A204.1 (cell line): ENCODE measurements around the gene KCNQ2.

Experiments used
- FAIRE-seq: peaks from 2 replicates; lab custom pipeline; 2012; peaks lifted over from hg19 to GRCh38; lab: Jason Lieb, UNC

The KCNQ2 gene

DNA sequence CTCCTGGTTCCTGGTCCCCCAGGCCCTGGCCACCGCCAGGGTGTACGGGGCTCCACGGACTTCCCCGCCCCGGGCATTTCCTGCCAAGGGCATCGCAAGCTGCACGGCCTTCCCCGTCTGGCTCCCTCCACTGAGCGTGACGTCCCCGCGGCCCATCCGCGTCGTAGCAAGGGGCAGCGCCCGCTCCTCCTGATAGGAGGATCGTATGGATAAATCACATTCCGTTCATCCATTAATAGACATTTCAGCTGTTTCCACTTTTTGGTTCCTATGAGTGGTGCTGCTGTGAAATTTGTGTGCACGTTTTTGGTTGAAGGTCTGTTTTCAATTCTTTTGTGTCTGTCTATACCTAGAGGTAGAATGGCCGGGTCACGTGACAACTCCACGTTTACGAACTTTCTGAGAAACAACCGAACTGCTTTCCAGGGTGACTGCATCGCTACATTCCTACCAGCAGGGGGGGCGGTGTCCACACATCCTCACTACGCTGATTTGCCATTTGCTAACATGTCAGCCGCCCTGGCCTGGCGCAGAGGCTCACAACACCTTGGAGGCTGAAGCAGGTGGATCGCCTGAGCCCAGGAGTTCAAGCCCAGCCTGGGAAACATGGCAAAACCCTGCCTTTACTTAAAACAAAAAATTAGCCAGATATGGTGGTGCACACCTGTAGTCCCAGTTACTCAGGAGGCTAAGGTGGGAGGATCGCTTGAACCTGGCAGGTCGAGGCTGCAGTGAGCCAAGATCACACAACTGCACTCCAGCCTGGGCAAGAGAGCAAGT lies 37.7 kb downstream of the KCNQ2 start:
- FAIRE-seq = peak; percentile 6

DNA sequence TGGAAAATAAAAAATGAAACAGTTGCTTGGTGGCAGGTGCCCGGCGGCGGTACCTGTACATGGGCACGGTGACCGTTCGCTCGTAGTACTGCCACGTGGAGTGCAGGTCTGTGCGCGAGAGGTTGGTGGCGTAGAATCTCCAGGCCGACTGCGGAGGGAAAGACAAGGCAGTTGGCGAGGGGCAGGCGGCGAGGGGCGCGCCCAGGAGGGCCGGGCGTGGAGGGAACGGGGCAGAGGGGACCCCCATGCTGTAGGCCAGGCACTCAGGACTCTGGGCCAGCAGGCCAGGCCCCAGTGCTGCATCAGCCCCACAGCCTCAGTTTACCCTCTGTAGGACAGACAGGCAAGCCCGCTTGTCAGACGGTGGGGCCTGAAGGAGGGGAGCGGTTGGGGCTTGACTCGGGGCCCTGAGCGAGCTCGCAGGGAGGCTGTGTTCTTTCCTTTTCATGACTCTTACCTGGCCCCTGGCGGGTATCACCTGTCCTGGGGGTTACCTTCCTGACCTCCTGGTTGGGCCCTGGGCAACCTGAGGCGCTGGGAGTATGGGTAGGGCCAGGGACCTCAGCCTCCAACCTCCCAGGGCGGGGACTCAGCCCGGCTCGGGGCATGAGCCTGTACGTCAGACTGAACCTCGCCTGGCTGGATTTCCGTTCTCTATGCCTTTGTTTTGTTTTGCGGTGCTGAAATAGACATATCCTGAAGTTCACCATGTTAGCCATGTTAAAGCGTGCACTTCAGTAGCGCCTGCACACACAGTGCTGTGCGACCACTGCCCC lies 38.5 kb downstream of the KCNQ2 start:
- no peak for FAIRE-seq

DNA sequence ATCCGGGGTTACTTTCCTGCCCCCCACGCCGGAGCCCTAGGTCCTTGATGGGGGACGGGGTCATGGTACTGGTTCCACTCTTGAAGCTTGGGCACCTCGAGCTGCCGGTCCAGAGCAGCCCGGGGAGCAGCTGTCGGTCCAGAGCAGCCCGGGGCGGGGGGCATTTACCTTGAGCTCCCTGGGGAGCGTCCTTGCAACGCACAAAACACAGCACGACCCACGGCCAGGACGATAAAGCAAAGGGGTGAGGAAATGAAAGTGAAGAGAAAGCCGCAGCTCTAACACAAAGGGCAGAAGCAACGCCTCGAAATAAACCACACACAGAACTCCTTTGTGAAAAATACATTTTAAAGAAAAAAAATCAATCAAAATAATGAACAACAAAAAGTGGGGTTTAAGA lies 39.1 kb downstream of the KCNQ2 start:
- no peak for FAIRE-seq

DNA sequence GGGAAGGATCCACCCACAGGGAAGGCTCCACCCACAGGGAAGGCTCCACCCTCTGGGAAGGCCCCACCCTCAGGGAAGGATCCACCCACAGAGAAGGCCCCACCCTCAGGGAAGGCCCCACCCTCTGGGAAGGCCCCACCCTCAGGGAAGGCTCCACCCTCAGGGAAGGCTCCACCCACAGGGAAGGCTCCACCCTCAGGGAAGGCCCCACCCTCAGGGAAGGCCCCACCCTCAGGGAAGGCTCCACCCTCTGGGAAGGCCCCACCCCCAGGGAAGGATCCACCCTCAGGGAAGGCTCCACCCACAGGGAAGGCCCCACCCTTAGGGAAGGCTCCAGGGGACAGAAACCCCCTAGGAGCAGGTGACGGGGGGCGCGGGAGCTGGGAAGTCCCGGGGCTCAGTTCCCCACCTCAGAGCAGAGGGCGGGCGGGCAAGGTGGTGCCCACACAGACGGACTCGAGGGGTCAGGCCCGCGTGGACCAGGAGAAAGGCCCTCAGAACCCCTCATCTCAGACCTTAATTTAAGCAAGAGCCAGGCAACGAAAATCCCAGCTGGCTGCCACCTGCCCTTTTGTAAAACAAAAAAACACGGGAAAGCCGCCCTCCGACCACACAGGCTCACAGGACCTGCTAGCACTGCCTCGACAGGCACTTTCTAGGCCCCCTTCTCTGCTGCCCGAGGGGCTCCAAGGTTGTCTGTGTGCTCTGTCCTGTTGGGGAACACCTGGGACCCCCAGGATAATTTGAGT lies 39.7 kb downstream of the KCNQ2 start:
- no peak for FAIRE-seq

DNA sequence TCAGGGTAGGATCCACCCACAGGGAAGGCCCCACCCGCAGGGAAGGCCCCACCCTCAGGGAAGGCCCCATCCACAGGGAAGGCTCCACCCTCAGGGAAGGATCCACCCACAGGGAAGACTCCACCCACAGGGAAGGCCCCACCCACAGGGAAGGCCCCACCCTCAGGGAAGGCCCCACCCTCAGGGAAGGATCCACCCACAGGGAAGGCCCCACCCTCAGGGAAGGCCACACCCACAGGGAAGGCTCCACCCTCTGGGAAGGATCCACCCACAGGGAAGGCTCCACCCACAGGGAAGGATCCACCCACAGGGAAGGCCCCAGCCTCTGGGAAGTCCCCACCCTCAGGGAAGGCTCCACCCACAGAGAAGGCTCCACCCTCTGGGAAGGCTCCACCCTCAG lies 40.5 kb downstream of the KCNQ2 start:
- FAIRE-seq = no peak

DNA sequence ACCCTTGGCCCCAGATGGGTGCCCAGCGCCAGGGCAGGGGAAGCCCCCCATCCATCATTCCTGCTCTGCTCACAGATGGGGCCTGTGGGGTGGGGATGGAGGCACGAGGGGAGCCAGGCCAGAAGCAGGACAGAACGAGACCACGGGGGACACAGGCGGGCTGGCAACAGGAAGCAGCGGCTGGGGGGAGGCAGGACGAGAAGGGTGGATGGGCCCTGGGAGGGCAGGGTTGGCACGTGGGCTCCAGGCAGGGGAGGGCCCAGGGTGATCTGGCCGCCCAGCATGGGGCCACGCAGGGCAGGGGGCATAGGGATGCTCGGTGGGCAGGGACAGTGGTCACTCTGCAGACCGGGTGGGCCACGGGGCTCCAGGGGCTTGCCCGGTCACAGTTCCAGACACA lies 41.6 kb downstream of the KCNQ2 start:
- FAIRE-seq = no peak

DNA sequence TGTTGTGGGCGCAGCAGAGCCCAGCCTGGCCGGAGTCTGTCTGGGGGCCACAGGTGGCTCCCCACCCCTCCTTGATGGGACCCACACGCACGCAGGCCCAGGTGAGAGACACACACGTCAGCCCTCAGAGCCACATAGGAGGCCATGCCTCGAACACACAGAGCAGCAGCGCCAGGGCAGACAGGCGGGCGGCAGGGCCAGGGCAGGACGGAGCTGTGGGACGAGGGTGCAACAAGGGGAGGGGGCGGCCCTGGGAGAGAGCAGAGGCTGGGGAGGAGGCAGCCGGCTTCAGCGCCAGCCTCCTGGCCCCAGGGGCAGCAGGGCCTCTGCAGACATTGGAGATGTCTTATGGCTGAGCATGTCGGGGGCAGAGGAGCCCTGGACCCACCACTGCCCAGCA lies 42.5 kb downstream of the KCNQ2 start:
- FAIRE-seq = no peak

DNA sequence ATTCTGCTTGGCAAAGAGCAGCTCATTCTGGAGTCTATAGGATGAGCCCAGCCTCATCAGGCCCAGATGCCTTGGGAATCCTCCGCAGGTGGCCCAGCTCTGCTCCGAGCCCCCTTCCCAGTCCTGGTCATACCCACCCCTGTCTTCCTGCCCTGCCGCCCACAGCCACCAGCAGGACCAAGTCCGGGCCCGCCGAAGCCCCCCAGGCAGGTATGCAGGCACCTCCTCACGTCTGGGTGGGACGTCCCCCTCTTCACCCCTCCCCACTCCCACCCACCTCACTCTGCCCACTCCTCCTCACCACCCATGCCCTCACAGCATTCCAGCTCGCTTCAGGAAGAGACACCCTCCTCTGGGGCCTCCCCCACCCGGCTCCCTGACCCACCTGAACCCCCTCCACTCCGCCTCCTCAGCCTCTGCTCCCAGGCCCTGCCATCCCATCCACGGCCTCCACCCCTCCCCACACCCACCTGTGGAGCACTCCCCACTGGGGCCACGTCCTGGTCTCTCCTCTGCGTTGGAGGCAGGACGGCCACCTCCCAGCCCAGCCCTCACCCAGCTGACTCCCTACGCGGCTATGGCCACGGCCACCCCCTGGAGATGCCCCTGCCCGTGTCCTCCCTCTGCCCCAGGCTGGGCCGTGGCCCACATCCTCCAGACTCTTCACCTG lies 43.4 kb downstream of the KCNQ2 start:
- FAIRE-seq = no peak

DNA sequence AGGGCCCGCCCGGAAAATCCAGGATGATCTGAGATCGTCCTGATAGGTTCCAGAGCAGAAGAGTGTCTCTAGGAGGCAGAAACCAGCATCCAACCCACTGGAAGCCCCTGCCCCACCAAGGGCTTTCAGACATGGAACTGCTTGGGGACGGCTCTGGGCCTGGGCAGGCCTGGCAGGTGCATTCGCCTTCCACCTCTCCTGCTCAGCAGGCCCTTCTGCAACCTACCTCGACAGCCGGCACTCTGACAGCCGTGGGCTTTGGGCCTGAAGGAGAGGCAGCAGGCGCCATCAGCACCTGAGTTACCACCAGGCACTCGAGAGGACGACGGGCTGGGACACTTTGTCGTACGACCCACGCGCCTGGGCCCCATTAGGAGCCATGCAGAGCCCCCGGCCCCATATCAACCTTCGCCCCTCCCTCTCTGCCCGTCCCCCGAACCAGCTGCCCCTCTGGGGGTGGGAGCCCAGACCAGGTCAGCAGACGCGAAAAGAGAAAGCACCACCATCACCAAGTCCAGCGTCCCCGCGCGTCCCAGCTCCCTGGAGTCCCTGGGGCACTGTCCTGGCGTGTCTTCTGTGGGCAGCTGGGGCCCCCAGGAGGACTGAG lies 44.6 kb downstream of the KCNQ2 start:
- no peak for FAIRE-seq

DNA sequence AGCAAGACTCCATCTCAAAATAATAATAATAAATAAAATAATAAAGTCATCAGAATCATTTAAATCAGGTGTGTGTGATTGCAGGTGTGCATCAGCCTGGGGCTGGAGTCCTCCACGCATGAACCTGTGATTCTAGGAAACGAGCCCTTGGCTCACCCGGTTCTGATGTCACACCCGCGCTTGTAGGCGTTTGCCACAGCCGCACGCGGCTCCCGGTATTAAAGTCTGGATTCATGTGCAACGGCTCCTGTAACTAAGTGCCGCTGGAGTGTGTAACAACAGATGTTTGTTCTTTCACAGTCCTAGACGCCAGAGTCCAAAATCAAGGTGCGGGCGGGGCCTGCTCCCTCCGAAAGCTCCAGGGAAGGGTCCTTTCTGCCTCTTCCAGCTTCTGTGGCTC lies 45.2 kb downstream of the KCNQ2 start:
- no peak for FAIRE-seq

DNA sequence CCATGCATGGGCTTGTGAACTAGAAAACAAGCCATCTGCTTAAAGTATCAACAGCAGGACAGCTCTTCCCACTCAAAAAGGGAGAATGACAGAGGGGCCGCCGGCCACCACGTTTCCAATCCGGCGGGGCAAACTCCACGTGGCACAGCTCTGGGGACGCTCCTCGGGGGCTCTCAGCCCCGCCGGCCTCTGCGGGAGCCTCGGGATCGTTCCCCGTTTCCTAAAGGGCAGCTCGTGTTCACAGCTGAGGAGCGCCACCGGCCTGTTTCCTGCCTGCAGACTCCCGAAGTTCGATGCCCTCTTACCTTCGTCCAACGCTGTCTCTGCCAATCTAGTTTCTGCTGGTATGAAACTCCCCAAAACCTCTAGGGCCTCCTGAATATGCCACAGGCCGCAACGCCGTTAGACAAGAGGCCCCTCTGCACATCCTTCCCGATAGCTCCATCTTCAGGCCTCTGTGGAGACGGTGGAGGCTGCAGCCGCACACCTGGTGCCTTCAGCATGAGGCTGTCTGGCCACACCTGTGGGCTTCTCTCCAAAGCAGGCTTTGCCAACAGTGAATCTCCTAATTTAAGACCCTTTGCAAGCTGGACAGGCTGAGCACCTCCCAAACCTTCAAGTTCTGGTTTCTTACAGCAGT lies 46.5 kb downstream of the KCNQ2 start:
- FAIRE-seq = no peak

DNA sequence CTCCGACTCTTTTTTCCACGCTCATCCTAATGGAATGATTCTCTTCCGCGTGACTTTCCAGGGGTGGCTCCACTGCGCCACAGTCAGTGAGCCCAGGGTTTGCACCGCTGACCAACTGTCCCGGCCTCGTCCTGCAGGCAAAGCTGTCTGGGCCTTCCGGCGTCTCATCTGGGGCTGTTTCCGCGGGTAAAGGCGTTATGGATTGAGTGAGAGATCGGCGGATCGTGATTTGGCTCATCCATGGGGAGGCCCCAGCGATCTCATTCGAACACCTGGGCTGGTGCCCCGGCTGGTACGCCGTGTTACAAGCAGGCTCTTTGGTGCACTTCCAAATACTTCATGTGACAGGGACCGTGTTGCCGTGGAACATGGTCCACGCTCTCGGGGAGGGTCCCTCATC lies 47.8 kb downstream of the KCNQ2 start:
- no peak for FAIRE-seq

DNA sequence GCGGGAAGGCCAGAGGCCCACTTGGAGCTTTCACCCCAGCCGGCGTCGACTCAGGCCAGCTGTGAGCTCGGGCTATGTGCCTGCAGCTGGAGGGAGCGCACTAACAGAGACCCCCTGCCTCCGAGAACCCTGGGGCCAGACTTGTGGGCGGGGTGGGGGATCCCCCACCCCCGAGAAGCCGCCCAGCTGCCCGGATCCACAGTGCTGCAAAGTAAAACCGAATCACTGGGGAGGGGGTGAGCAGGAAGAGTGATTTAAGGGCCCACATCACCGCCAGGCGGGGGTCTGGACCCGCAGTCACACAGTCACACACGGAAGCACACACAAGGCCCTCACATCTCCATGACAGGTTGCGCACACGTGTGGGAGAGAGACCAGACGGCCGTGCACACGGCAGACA lies 48.7 kb downstream of the KCNQ2 start:
- FAIRE-seq = no peak

DNA sequence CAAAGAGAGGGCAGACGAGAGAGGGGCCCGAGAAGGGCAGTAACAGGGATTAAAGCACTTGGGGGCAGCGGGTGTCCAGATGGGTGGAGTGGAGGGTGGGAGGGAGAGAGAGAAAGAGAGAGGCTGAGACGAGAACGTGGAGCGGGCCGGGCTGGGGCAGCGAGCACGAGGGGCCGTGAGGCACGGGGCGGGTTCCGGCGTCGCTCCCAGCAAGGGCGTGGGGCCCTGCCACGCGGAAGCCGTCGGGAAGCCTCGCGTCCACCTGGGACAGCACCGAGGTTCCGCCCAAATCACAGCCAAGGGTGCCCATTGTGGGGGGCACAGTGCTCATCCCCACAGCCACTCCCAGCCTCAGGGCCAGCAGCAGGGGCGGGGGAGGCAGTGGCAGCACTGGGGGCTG lies 49.8 kb downstream of the KCNQ2 start:
- FAIRE-seq = no peak

DNA sequence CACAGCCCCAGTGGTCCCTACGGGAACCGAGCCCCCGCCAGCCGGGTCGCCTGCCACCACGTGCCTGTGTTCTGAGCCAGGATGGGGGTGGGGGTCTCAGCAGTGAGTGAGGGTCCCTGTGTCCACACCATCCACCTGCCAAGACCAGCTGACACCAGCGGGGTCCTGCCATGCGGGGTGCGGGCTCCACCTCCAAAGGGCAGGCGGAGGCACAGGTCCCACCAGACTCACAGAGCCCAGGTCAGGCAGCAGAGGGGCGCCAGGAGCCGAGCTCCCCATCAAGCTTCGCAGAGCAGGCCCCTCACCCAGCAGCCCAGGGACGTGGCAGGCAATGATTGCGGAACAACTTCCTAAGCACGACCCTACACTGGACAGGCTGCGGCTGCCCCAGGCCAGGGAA lies 50.5 kb downstream of the KCNQ2 start:
- FAIRE-seq = no peak

DNA sequence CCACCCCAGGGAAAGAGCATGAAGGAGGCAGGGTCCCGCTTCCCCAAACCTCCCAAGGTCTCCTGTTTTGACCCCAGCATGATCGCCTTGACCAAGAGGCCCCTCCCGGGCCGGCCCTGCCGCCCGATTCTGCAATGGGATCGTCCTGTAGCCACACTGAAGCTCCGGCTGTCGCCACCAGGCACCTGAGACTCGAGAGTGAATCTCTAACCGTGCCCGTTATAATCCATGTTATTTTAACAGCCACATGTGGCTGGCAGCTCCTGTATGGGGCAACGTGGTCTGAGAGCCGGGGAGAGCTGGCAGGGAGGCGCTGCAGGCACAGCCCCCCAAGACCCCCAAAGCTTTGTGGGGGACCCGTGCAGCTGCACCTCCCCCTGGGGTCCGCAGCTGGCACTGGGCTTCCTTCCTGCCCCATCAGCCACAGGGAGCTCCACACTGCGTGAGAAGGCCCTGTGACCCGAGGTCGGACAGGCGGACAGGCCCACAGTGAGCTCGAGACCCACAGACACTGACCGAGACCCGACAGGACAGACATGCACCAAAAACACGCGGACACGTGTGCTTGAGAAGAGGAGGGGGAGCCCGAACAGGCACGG lies 51.3 kb downstream of the KCNQ2 start:
- no peak for FAIRE-seq

DNA sequence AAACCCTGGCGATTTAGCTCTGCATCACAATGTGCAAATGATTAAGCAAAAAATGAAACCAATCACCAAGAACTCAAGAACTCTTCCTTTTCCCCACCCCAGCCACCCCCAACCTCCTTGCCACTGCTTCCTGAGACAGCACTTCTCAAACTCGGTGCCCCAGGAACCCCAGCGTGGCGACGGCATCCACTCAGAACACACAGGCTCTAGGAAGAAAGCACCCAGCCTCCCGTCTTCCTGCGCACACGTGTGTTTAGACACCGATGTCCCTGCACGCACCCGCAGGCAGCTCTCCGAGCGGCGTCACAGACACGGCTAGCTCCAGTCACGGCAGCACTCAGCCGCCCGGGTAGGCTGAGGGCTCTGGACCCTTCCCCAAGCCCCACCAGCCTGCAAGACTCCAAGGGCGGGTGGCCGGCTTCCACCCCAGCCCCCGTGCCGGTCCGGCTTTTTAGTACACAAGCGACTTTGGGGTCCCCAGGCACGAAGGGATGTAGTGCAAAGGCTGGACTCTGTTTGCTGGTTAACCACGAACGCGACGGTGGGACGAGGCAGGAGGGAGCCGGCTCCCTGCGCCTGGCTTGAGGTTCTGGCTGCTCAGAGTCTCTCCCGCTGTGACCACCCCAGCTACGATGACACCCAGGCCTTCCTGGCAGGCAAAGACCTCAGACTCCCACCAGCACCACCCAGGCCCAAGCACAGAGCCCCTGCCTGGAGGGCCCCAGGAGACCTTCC lies 51.9 kb downstream of the KCNQ2 start:
- no peak for FAIRE-seq

DNA sequence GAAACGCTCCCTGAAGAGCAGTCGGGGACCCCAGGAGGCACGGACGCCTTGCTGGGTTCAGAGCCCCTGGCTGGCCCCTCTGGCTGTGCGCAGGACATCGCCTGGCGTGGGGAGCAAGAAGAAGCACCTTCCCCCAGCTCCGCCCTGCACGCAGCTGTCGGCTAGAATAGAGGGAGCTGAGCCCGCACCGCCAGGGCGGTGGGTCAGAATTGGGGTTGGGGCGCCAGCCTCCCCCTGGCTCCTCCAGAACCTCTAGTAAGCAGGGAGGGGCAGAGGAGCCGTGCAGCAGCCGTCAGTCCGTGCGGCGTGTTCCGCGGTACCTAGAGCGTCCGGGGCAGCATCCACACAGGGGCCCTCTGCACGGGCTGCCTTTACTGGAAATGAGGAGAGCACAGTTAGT lies 53.2 kb downstream of the KCNQ2 start:
- FAIRE-seq = no peak

DNA sequence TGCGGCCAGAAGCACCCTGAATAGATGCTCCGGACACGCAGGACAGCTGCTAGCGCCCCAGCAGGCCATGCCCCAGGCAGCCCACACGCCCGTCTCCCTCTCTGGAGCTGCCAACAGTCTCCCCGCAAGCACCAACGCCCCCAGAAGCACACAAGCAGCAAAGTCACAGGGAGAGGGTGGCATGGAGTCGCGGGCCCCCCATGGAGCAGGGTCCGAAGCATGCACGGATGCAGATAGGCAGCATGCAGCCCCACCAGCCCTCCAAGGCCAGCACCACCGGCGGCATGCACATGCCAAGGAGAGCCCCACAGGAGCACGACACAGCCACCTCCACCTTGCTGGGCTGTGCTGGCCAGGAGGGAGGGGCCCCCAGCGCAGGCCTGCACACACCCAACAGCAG lies 53.8 kb downstream of the KCNQ2 start:
- FAIRE-seq = no peak

DNA sequence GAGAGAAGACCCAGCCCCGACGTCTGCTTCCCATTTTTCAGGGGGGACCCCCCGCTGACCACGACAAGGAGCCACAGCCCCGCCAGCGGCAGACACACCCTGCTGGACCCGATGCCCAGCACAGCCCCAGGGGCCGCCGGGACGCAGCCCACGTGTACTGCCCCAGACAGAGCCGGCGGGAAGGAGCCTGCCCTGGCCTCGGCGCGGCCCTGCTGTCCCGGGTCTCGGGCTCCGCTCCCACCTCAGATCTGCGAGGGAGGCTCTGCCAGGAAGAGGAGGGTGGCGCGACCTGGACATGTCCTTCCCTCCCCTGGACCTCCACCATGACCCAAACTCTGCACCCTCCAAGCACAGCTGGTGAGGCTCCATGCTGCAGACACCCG lies 54.7 kb downstream of the KCNQ2 start:
- no peak for FAIRE-seq
